Heart left ventricle (tissue), 13 donors: ENCODE data around the gene COX7A2L.

Experiments
- CTCF ChIP-seq, 12 donors: fragments of 200-600 bp; sonication (generic) in 4 of 12; IDR thresholded peaks; one replicate each; pipeline versions ENCODE4 v1.5.0 to v1.8.0; 2018 to 2022; ENCODE audit warnings: antibody characterized with exemption in 12 of 12, mild to moderate bottlenecking in 5 of 12
- POLR2A ChIP-seq, 2 donors: fragments of 450-650 bp; IDR thresholded peaks; one replicate each; pipeline ENCODE4 v1.6.1; 2017; ENCODE audit warnings: antibody characterized with exemption in 2 of 2, mild to moderate bottlenecking in 2 of 2, moderate library complexity in 2 of 2
- donor health status: ischemic (EF 13 %, LVEDD 7.1; RV severe dilation, severe dysfunction).
- donor health status: DM: no; HTN: yes; CAD: no.
- donor health status: DM: no; HTN: no; CAD: no.
- donor health status: ischemic (EF 25% LVEDD 6.9; RV normal size, moderate dysfunction).
- donor health status: ischemic (EF 25% LVEDD 5.7; RV mildly dilated, moderate dysfunction).
- donor health status: ischemic (EF 35%, LVEDD 5.7; RV mildly dilated, moderate dysfunction).
- donor health status: nonischemic (EF 11% LVEDD 7.7; RV severe dilation, severe dysfunction).
- donor health status: DM: yes; HTN: yes; CAD: no.
- donor health status: PGD.
- donor health status: ischemic (EF 29% LVEDD 5.4; RV normal size, mild dysfunction).
- donor health status: nonischemic (EF 23%, LVEDD 6.1; RV moderate dilation, normal function).

- TF ChIP-seq CTCF (IDR thresholded peaks at IDR 0.05): no peak
- no peak for TF ChIP-seq POLR2A (IDR thresholded peaks at IDR 0.05)
These were observed 46.5 kb upstream of the COX7A2L start for GRCh38 chr2:42407476-42407875.
